ENCODE data around the gene RHBDL2. TPM values are rescaled to one million over a fixed set of nuclear protein-coding genes. Genes with fewer than 3 reads are reported as not detected.

Gene RHBDL2
- total and polyA plus RNA-seq, 2 of the 13 experiments (the other 11 are each of a cell fraction or from before 2014, with no cell fraction given): 3.3 to 5.4 TPM

- no peaks in the 10 kb centered on the region for H4K20me1 ChIP-seq (ENCODE audit: insufficient read depth, low read length)
- no TSS peak for BruUV-seq (replicated peaks)
- intact Hi-C loops (cut with micrococcal nuclease; ENCODE audit: unreplicated experiment) (no loop called here), in situ Hi-C loops (cut with HindIII; ENCODE audit: extremely low pct_ligation_motif_present, low pct_unique_long_range_greater_than_20kb) (no loop called here)
- H2AFZ ChIP-seq (ENCODE audit: low read length): no peak overlapping the region
- DNase-seq (ENCODE audit: low spot score): no peak
- no peak for FAIRE-seq
- H3K9ac ChIP-seq (ENCODE audit: insufficient read depth, low read depth, low read length): no peak overlapping the region
- TF ChIP-seq ZNF138 (CRISPR knock-in tag; IDR thresholded peaks at IDR 0.05; ENCODE audit: low read depth) (no peak), BCL6 (CRISPR knock-in tag; IDR thresholded peaks at IDR 0.05) (0 out of 2 replicates have a peak, but pooled peaks have one; percentile 33), FOXK1 (CRISPR knock-in tag; IDR thresholded peaks at IDR 0.05; ENCODE audit: borderline replicate concordance, low read depth) (no peak)
- 0 out of 5 replicates have a peak, but pooled peaks cover 0 to 1% of the 10 kb centered on the region in 2 experiments for H3K36me3 ChIP-seq (replicated peaks in 1 of 2; ENCODE audit: control insufficient read depth in 1 of 2, insufficient read depth in 2 of 2, low read length in 2 of 2)
- H3K27me3 ChIP-seq (ENCODE audit: control insufficient read depth in 1 of 2, insufficient read depth in 2 of 2, low read length in 2 of 2): no peaks in the 10 kb centered on the region
- ATAC-seq: peak; percentile 23; the same call in 1 of the 3 replicates
- H3K4me3 ChIP-seq (replicated peaks in 1 of 3; ENCODE audit: insufficient read depth in 1 of 3, low read depth in 2 of 3, low read length in 3 of 3): no peak overlapping the region
- H3K4me1 ChIP-seq (ENCODE audit: insufficient read depth, low read length): peaks cover 19% of the 10 kb centered on the region
- H3K27ac ChIP-seq (ENCODE audit: extremely low read length, insufficient read depth, low read length): no peak overlapping the region
- H3K9me3 ChIP-seq (ENCODE audit: low read length): no peaks in the 10 kb centered on the region
- POLR2A ChIA-PET: no interaction called here
- no peaks in the 10 kb centered on the region for H3K79me2 ChIP-seq (ENCODE audit: insufficient read depth, low read length)
- CTCF ChIA-PET (ENCODE audit: low intra/inter-chr PET ratio, low total read pairs): no interaction called here
- H3K4me2 ChIP-seq (ENCODE audit: low read depth, low read length): no peak overlapping the region
These were observed 42.9 kb downstream of the RHBDL2 start for GRCh38 chr1:38898653-38899230.

GRCh38 chr1:38896169-38896568 is 45.5 kb downstream of the RHBDL2 start:
- ATAC-seq (no peak), FAIRE-seq (no peak), DNase-seq (ENCODE audit: low spot score) (no peak)
- Histone ChIP-seq H2AFZ (ENCODE audit: low read length) (no peak overlapping the region), H3K9ac (ENCODE audit: insufficient read depth, low read depth, low read length) (no peak overlapping the region), H3K79me2 (ENCODE audit: insufficient read depth, low read length) (no peaks in the 10 kb centered on the region), H3K4me2 (ENCODE audit: low read depth, low read length) (no peak overlapping the region), H3K4me3 (replicated peaks in 1 of 3; ENCODE audit: insufficient read depth in 1 of 3, low read depth in 2 of 3, low read length in 3 of 3) (no peak overlapping the region), H3K9me3 (ENCODE audit: low read length) (no peaks in the 10 kb centered on the region), H3K4me1 (ENCODE audit: insufficient read depth, low read length) (peaks cover 33% of the 10 kb centered on the region), H3K36me3 (replicated peaks in 1 of 2; ENCODE audit: control insufficient read depth in 1 of 2, insufficient read depth in 2 of 2, low read length in 2 of 2) (0 out of 5 replicates have a peak, but pooled peaks cover 0 to 1% of the 10 kb centered on the region in 2 experiments), H4K20me1 (ENCODE audit: insufficient read depth, low read length) (no peaks in the 10 kb centered on the region), H3K27ac (ENCODE audit: extremely low read length, insufficient read depth, low read length) (no peak overlapping the region), H3K27me3 (ENCODE audit: control insufficient read depth in 1 of 2, insufficient read depth in 2 of 2, low read length in 2 of 2) (no peaks in the 10 kb centered on the region)
- in situ Hi-C loops (cut with HindIII; ENCODE audit: extremely low pct_ligation_motif_present, low pct_unique_long_range_greater_than_20kb): no loop called here
- intact Hi-C loops (cut with micrococcal nuclease; ENCODE audit: unreplicated experiment): no loop called here
- WGBS (ENCODE audit: low lambda C conversion rate): 96% methylated on average over 2 of the region's 2 CpGs
- no TSS peak for BruUV-seq (replicated peaks)
- TF ChIP-seq ISL2 (CRISPR knock-in tag; IDR thresholded peaks at IDR 0.05): no peak
- peak; percentile 60 for TF ChIP-seq ZNF629 (CRISPR knock-in tag; conservative IDR thresholded peaks at IDR 0.05)
- POLR2A ChIA-PET: no interaction called here
- CTCF ChIA-PET (ENCODE audit: low intra/inter-chr PET ratio, low total read pairs): no interaction called here
